Panc1 (cell line): ENCODE results near the gene ADARB2.

Experiments
- POLR2AphosphoS5 ChIP-seq: IDR thresholded peaks from 2 replicates; pipeline ENCODE4 v1.6.1; 2012; ENCODE audit warnings: mild to moderate bottlenecking, low read depth, low read length, moderate library complexity
- SIN3A ChIP-seq: IDR thresholded peaks from 2 replicates; pipeline ENCODE4 v1.6.1; 2012; ENCODE audit warnings: low read depth, mild to moderate bottlenecking, low read length, moderate library complexity, borderline replicate concordance; ENCODE audit not compliant: insufficient read depth
- TF ChIP-seq, protein P1 (sequence below): fragments of 450-650 bp; IDR thresholded peaks from 2 replicates; pipeline ENCODE4 v1.5.1; 2017; ENCODE audit warnings: mild to moderate bottlenecking

DNA sequence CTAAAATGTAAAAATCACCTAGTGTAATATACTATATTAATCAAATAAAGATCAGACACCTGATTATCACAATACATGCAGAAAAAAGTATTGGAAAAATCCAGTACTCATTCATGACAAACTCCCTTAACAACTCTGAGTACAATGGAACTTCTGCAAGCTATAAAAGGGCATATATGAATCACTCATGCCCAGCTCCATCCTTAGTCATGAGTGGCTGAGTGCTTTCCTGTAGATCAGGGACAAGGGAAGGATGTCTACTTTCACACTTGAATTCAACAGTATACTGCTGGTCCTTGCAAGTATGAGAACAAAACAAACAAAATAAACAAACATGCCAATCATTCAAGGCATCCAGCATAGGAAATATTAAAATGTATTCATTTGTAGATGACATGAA, 116.5 kb downstream of the ADARB2 start:
- TF ChIP-seq, protein P1, sequence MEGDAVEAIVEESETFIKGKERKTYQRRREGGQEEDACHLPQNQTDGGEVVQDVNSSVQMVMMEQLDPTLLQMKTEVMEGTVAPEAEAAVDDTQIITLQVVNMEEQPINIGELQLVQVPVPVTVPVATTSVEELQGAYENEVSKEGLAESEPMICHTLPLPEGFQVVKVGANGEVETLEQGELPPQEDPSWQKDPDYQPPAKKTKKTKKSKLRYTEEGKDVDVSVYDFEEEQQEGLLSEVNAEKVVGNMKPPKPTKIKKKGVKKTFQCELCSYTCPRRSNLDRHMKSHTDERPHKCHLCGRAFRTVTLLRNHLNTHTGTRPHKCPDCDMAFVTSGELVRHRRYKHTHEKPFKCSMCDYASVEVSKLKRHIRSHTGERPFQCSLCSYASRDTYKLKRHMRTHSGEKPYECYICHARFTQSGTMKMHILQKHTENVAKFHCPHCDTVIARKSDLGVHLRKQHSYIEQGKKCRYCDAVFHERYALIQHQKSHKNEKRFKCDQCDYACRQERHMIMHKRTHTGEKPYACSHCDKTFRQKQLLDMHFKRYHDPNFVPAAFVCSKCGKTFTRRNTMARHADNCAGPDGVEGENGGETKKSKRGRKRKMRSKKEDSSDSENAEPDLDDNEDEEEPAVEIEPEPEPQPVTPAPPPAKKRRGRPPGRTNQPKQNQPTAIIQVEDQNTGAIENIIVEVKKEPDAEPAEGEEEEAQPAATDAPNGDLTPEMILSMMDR = no peak
- TF ChIP-seq POLR2AphosphoS5 = no peak
- no peak for TF ChIP-seq SIN3A
